MM.1S (cell line): Measurements from ENCODE around the gene MSS51.

ENCODE experiments used
- DNase-seq: peaks from one replicate; pipeline ENCODE4 v3.0.0-alpha.2; 2015
- H2AFZ ChIP-seq: fragments of 300-600 bp; sonication (generic); 2 replicates; pipeline ENCODE4 v1.6.0; 2016; ENCODE audit warnings: antibody characterized with exemption, low read length
- H3F3A ChIP-seq: fragments of 300-600 bp; sonication (generic); 2 replicates; pipeline ENCODE4 v1.6.1; 2016; ENCODE audit warnings: mild to moderate bottlenecking, antibody characterized with exemption, low read length, moderate library complexity, mixed read lengths; ENCODE audit not compliant: insufficient read depth
- H3K27ac ChIP-seq: fragments of 300-600 bp; sonication (generic); 2 replicates; pipeline ENCODE4 v1.5.1; 2016; ENCODE audit warnings: mild to moderate bottlenecking, low read length
- H3K27me3 ChIP-seq: fragments of 300-600 bp; sonication (generic); replicated peaks from 2 replicates; pipeline ENCODE4 v1.6.0; 2016; ENCODE audit warnings: low read length; ENCODE audit not compliant: insufficient read depth
- H3K36me3 ChIP-seq: fragments of 300-600 bp; sonication (generic); replicated peaks from 2 replicates; pipeline ENCODE4 v1.6.1; 2016; ENCODE audit warnings: mild to moderate bottlenecking, low read length, mixed read lengths; ENCODE audit not compliant: insufficient read depth
- H3K4me1 ChIP-seq: fragments of 300-600 bp; sonication (generic); 2 replicates; pipeline ENCODE4 v1.6.1; 2016; ENCODE audit warnings: low read length, mixed read lengths
- H3K4me2 ChIP-seq: fragments of 300-600 bp; sonication (generic); 2 replicates; pipeline ENCODE4 v1.6.0; 2016; ENCODE audit warnings: low read depth, low read length
- H3K4me3 ChIP-seq: fragments of 300-600 bp; sonication (generic); 2 replicates; pipeline ENCODE4 v1.5.1; 2016; ENCODE audit warnings: low read length, mixed read lengths
- H3K79me2 ChIP-seq: fragments of 300-600 bp; sonication (generic); 2 replicates; pipeline ENCODE4 v1.6.1; 2016; ENCODE audit warnings: mixed run types, low read length, mixed read lengths
- H3K9ac ChIP-seq: fragments of 300-600 bp; sonication (generic); 2 replicates; pipeline ENCODE4 v1.6.1; 2016; ENCODE audit warnings: low read length, mixed read lengths
- H3K9me2 ChIP-seq: fragments of 300-600 bp; sonication (generic); replicated peaks from 2 replicates; pipeline ENCODE4 v1.6.1; 2016; ENCODE audit warnings: mild to moderate bottlenecking, low read length, mixed read lengths; ENCODE audit not compliant: insufficient read depth
- H3K9me3 ChIP-seq: fragments of 300-600 bp; sonication (generic); replicated peaks from 2 replicates; pipeline ENCODE4 v1.6.1; 2016; ENCODE audit warnings: mild to moderate bottlenecking, low read length, mixed read lengths; ENCODE audit not compliant: insufficient read depth
- H4K20me1 ChIP-seq: fragments of 300-600 bp; sonication (generic); 2 replicates; pipeline ENCODE4 v1.6.1; 2016; ENCODE audit warnings: mild to moderate bottlenecking, low read length, moderate library complexity, mixed read lengths; ENCODE audit not compliant: insufficient read depth
- CTCF ChIP-seq: fragments of 300-600 bp; sonication (generic); IDR thresholded peaks from 2 replicates; pipeline ENCODE4 v1.5.1; 2016; ENCODE audit warnings: antibody characterized with exemption, low read length, mixed read lengths
- EZH2 ChIP-seq: fragments of 300-600 bp; sonication (generic); optimal IDR thresholded peaks from 2 replicates; pipeline ENCODE3; 2017; ENCODE audit warnings: low read depth, mild to moderate bottlenecking, antibody characterized with exemption, low read length, mixed read lengths
- EZH2phosphoT487 ChIP-seq: fragments of 300-600 bp; sonication (generic); IDR thresholded peaks from 2 replicates; pipeline ENCODE4 v1.6.1; 2018; ENCODE audit warnings: antibody characterized with exemption, low read length

The MSS51 gene

DNA sequence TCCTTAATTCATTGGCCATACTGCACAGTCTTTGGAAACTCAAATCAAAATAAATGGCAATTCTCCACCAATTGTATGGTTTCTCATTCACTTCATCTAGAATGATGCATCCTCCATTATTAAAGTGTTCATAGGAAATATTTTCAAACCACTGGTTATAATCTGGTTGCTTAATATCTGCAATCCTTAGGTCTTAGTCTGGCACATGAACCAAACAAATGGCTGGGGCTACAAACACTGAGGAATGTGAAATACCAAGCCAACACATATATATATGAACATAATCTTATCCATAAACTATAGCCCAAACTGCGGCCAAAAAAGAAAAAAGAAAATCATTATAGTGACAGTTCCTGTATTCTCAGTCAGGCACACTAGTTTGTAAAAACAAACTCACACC is 5.7 kb upstream of the MSS51 start:
- Histone ChIP-seq H3K4me1 (no peaks in the 10 kb centered on the region), H3K4me3 (no peak overlapping the region), H2AFZ (no peak overlapping the region), H3K9me3 (no peaks in the 10 kb centered on the region), H3K9me2 (no peaks in the 10 kb centered on the region), H3K4me2 (no peak overlapping the region), H3K36me3 (no peaks in the 10 kb centered on the region; the same call in 1 of the 2 replicates), H3K9ac (no peak overlapping the region), H3K27ac (no peak overlapping the region), H3K27me3 (no peaks in the 10 kb centered on the region), H3K79me2 (no peaks in the 10 kb centered on the region), H4K20me1 (no peaks in the 10 kb centered on the region), H3F3A (no peaks in the 10 kb centered on the region)
- TF ChIP-seq EZH2: no peak
- TF ChIP-seq CTCF: no peak
- TF ChIP-seq EZH2phosphoT487: no peak
- DNase-seq: no peak

GRCh38 chr10:73432646-73433537 is 469 bp downstream of the MSS51 start:
- H3K36me3 ChIP-seq: no peaks in the 10 kb centered on the region
- TF ChIP-seq EZH2phosphoT487 (no peak), EZH2 (no peak), CTCF (no peak)
- DNase-seq: no peak
- H3K27ac ChIP-seq: no peak overlapping the region
- no peaks in the 10 kb centered on the region for H4K20me1 ChIP-seq
- no peak overlapping the region for H3K4me2 ChIP-seq
- no peak overlapping the region for H3K4me3 ChIP-seq
- H3K4me1 ChIP-seq: no peaks in the 10 kb centered on the region
- H3K79me2 ChIP-seq: no peaks in the 10 kb centered on the region
- no peaks in the 10 kb centered on the region for H3K9me2 ChIP-seq
- H3K9me3 ChIP-seq: no peaks in the 10 kb centered on the region
- no peak overlapping the region for H2AFZ ChIP-seq
- H3K9ac ChIP-seq: no peak overlapping the region
- no peaks in the 10 kb centered on the region for H3K27me3 ChIP-seq
- no peaks in the 10 kb centered on the region for H3F3A ChIP-seq

GRCh38 chr10:73426318-73426717 is 7.0 kb downstream of the MSS51 start:
- Histone ChIP-seq H3K9ac (no peak overlapping the region), H3K4me3 (no peak overlapping the region), H3K27me3 (no peaks in the 10 kb centered on the region), H3F3A (no peaks in the 10 kb centered on the region), H3K4me1 (no peaks in the 10 kb centered on the region), H3K79me2 (no peaks in the 10 kb centered on the region), H4K20me1 (no peaks in the 10 kb centered on the region), H3K4me2 (no peak overlapping the region), H3K9me2 (no peaks in the 10 kb centered on the region), H2AFZ (no peak overlapping the region), H3K36me3 (no peaks in the 10 kb centered on the region), H3K27ac (no peak overlapping the region), H3K9me3 (no peaks in the 10 kb centered on the region)
- no peak for DNase-seq
- TF ChIP-seq EZH2phosphoT487: no peak
- TF ChIP-seq CTCF: no peak
